SU-DHL-6 (cell line): ENCODE data around the gene ARHGEF4.

ENCODE experiments used
- CTCF ChIP-seq: fragments of 200-600 bp; sonication (generic); IDR thresholded peaks from one replicate; pipeline ENCODE4 v1.5.1; 2017; ENCODE audit warnings: antibody characterized with exemption, mild to moderate bottlenecking, low read length, moderate library complexity; ENCODE audit not compliant: insufficient read depth, poor library complexity, severe bottlenecking
- EZH2phosphoT487 ChIP-seq: fragments of 200-600 bp; sonication (generic), shearing (Covaris generic); conservative IDR thresholded peaks from 2 replicates; pipeline ENCODE4 v1.6.1; 2018; ENCODE audit warnings: mild to moderate bottlenecking, antibody characterized with exemption, low read length, moderate library complexity, mixed read lengths

- TF ChIP-seq CTCF (no peak), EZH2phosphoT487 (no peak)
Observed at GRCh38 chr2:130878933-130879332, 42.2 kb downstream of the ARHGEF4 start.
